ENCODE results near the gene FXYD3. TPM values are rescaled to one million over a fixed set of nuclear protein-coding genes. Genes with fewer than 3 reads are reported as not detected.
"Not testable (repeated sequence)": the region's sequence is repeated elsewhere in the genome, so short reads cannot be mapped to it uniquely, and the experiment has no call there.

The FXYD3 gene
- polyA plus RNA-seq, 1 donor = 0.42 TPM

DNA sequence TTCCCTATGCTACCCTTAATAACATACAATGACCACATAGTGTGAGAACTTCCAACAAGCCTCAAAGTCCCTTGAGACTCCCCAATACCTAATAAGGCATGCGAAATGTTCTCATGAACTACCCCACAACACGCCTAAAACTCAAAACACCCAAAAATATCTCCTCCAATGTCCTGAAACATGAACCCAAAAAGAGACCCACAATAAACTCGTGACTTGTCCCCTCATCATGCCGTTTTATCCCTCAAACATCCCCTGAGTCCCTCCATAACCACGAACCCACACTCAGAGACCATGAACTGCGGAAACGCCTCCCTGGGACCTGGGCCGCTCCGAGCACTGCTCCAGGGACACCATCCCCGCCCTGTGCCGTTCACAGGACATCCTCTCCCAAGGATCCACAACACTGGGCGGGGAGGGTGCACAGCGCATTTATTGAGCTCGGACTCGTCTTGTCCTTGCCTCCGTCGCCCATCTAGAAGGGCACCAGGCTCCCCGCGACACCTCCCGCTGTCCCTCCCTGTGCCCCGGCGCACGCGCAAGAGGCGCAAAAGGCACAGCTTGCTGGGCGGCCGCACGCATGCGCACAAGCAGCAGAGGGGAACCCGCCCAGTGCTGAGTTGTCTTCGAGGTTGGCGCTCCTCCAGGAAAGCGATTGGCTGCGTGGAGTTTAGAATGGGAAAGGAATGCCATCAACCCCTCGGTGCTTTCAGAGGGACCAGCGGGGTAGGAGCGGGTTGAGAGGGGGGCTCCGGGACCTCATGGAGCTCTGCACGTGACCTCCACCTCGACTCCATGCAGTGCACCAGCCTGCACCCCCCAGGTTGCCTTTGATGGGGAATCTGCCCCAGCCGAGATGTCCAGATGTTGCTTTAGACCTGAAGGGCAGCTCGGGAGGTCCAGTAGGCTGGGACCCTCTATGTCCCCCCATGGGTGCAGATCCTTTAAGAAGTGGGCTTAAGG is 8.8 kb downstream of the FXYD3 start:
- DNase-seq (ENCODE audit: low read depth) = peak; percentile 91

DNA sequence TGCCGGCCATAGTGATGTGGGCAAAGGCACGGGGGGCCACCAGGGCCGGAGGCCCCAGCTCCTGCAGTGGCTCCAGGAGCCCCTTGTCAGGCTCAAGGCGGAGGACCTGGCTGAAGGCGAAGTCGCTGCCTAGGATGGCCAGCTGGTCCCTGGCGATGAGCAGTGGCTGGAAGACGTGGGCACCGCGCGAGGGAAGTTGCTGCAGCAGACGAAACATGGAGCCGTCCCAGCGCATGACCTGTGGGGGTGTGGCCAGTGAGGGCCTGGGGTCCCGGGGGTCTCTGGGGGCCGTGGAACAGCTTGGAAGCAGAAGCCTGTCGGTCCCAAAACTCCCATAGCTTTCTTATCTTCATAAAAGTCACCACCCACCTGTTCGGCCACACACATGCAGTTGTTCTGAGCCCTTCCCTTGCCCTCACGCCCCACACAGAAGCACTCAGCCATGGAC is 9.7 kb downstream of the FXYD3 start:
- DNase-seq (ENCODE audit: low read depth) = no peak

DNA sequence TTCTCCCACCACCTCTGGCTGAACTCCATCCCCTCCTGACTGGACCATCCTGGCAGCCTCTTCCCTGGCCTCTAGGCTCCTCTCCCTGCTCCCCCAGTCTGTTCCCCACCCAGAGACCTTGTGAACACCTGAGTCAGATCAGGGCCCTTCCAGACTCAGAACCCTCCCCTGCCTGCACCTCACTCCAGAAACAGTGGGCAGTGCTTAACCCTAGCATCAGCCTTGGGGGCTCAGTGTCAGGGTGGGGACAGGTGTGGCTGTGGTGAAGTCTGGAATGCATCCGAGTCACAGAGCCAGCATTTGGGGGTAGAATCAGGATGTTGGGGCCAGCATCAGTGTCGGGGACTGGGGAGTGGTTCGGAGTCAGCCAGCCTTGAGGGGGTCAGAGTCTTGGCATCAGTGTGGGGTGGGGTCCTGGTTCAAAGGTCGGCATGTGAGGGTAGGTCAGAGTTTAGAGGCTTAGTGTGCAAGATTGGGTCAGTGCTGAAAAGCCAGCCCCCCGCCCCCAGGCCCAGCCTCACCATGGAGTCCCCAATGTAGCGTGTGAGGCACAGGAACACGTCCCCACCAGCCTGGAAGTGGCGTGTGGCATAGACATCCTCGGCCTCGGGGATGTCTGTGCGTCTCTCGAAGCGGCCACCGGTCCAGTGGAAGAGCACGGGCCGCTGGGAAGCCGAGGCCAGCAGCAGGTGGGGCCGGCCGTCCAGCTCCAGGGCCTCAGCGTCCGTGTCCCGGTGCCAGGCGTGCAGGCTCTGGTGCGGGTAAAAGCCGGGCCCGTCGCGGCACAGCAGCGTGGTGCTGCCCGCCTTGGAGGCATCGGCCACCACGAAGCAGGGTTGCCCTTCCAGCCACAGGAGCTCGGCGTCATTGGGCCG is 10.4 kb downstream of the FXYD3 start:
- DNase-seq (ENCODE audit: low read depth) = no peak

GRCh38 chr19:35126624-35126959 is 11.0 kb downstream of the FXYD3 start:
- no peak for DNase-seq (ENCODE audit: low read depth)

GRCh38 chr19:35127871-35128270 is 12.2 kb downstream of the FXYD3 start:
- no peak for DNase-seq (ENCODE audit: low read depth)

DNA sequence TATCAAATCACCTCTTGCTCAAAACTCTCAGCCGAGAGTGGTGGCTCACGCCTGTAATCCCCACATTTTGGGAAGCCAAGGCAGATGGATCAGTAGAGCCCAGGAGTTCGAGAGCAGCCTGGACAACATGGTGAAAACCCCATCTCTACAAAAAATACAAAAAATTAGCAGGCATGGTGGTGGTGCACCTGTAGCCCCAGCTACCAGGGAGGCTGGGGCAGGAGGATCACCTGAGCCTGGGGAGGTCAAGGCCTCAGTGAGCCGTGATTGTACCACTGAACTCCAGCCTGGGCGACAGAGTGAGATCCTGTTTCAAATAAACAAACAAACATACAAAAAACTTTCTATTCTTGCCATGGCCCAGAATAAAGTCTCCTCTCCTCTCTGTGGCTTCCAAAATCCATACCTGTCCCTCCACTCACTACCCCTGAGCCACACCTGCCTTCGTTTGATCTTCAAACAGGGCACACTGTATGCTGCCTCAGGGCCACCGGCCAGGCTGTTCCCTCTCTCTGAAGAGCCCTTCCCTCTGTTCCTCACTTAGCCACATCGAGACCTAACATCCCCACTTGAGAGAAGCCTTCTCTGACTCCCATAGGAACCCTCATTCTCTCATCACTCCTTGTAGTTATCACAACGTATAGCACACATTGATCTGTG is 12.9 kb downstream of the FXYD3 start:
- DNase-seq (ENCODE audit: low read depth) = no peak

GRCh38 chr19:35129724-35130274 is 14.2 kb downstream of the FXYD3 start:
- not testable (repeated sequence) for DNase-seq (ENCODE audit: low read depth)

- DNase-seq (ENCODE audit: low read depth) = no peak
These were observed 15.4 kb downstream of the FXYD3 start for GRCh38 chr19:35130761-35131720.

- no peak for DNase-seq (ENCODE audit: low read depth)
These were observed 16.6 kb downstream of the FXYD3 start for GRCh38 chr19:35132254-35132653.

- no peak for DNase-seq (ENCODE audit: low read depth)
These were observed 18.2 kb downstream of the FXYD3 start for GRCh38 chr19:35133826-35134225.

GRCh38 chr19:35134601-35135242 is 19.1 kb downstream of the FXYD3 start, which contains the start of gene LGI4:
TSS of gene LGI4 (minus strand) at chr19:35135059. CDS start at chr19:35134680, 379 bp downstream.
- DNase-seq (ENCODE audit: low read depth) = no peak

GRCh38 chr19:35135389-35135909 is 19.8 kb downstream of the FXYD3 start:
- DNase-seq (ENCODE audit: low read depth) = no peak

DNA sequence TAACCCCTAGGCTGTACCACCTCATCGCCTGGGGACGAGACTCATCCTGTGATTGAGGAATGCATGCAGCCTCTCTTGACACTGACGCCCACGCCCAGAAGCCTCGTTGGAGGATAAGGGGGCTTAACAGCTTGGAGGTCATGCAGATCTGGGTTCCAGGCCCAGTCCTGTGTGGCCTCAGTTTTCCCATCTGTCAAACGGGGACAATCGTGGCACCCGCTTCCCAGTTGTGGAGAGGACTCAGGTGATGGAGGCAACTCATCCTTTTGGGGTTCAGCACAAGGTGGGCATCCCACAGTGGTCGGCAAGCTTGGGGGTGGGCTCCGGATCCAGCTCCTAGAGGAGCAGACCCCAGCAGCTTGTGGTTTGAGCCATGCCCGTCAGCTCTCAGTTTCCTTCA is 20.6 kb downstream of the FXYD3 start:
- DNase-seq (ENCODE audit: low read depth) = no peak

DNA sequence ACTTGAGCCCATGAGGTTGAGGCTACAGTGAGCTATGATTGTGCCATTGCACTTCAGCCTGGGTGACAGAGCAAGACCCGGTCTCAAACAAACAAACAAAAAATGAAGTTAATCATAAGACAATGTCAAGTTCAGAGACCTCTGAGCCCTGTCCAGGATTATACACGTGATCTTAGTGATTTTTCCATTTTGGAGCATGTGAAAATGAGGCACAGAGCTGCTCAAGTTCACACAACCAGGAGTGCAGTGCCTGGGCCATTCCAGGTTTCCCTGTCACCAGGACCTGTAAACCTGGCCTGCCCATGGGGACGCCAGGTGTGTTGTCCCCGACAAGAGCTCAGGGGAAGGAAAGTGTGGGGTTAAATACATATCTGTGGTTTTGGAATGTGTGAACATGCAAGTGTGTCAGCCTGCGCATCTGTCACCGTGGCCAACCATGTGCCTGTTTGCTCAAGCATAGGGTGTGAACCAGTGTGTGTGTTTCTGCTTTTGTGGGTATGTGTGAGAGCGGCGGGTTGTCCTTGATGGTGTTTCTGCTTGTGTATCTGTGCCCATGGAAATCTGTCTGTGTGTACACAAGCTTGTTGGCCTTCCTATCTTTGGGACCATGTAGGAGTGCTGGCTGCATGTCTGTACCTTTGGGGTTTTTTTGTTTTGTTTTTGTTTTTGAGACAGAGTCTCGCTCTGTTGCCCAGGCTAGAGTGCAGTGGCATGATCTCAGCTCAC is 21.5 kb downstream of the FXYD3 start:
- DNase-seq (ENCODE audit: low read depth) = no peak

GRCh38 chr19:35138305-35138892 is 22.8 kb downstream of the FXYD3 start, which contains the start of gene FXYD1:
TSS of gene FXYD1 (plus strand) at chr19:35138824. CDS start at chr19:35140080, 1,256 bp downstream.
- no peak for DNase-seq (ENCODE audit: low read depth)

DNA sequence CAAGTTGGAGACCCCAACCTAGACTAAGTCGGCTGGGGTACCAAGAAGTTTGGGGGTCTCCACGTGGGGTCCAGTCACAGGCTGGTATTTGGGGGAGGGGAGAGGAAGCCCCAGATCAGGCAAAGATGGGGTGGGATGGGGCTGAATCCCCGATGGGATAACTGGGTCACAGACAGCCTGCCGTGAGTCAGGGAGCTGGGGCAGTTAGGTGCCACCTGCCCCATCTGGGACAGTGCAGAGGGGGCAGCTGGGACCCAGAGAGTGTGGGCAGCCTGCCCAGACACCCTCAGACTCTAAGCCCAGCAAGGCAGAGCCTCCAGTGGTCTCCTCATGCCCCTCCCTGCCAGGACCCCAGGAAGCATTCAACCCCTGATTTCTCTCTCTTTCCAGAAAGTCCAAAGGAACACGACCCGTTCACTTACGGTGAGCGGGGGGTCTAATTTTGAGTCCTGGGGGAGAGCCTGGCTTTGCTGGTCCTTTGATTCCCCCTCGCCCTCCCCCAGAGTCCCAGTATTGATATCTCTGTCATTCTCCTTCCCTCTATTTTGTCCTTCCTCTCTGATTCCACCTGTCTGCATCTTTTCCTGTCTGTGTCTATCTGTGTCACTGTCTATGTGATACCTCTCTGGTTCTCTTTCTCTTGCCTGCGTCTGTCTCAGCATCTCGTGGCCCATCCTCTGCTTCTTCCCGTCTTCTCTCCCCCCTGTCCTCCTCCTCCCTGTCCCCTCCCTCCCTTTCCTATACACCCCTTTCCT is 24.8 kb downstream of the FXYD3 start:
- no peak for DNase-seq (ENCODE audit: low read depth)

- DNase-seq (ENCODE audit: low read depth) = no peak
These were observed 25.6 kb downstream of the FXYD3 start for GRCh38 chr19:35140962-35141836.
